GM12864 (cell line): ENCODE measurements around the gene DDC.

ENCODE experiments used
- DNase-seq: peaks from one replicate; pipeline ENCODE4 v3.0.0-alpha.2; 2011; ENCODE audit warnings: low read depth
- H3K4me3 ChIP-seq: 2 replicates; pipeline ENCODE4 v1.5.1; 2011; ENCODE audit warnings: mild to moderate bottlenecking, low read depth, low read length, control low read depth
- CTCF ChIP-seq: IDR thresholded peaks from 2 replicates; pipeline ENCODE4 v1.5.1; 2011; ENCODE audit warnings: low read depth, mild to moderate bottlenecking, moderate library complexity, low read length, control low read depth, inconsistent platforms; ENCODE audit errors: missing control alignments

The DDC gene

GRCh38 chr7:50426280-50427045 lies 138.7 kb downstream of the DDC start:
- TF ChIP-seq CTCF, result no peak

DNA sequence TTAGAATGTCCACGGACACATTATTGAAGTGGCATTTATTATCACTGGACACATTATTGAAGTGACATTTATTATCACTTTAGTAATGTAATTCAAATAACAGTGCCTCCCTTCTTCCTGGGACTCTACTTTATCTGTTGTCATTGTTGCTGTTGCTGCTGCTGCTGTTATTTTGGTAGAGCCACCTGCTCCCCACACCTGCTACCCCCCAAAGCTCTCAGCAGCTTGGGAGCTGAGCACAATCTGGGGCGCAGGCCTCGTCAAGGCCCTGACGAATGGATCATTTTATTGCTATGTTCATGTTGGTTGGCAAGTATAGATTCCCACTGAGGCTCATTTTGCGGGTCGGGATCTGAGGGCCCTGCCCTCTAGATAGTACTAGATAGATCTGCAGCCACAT lies 139.9 kb downstream of the DDC start:
- TF ChIP-seq CTCF, result no peak
- no peak overlapping the region for H3K4me3 ChIP-seq
- no peak for DNase-seq

More at GRCh38 chr7:50426280-50427045, 138.7 kb downstream of the DDC start:
- no peak for DNase-seq
- H3K4me3 ChIP-seq, result no peak overlapping the region

- no peak for TF ChIP-seq CTCF
- DNase-seq, result no peak
- no peak overlapping the region for H3K4me3 ChIP-seq
These were observed 141.3 kb downstream of the DDC start for GRCh38 chr7:50423860-50424259.

- no peak for DNase-seq
- no peak for TF ChIP-seq CTCF
These were observed 142.3 kb downstream of the DDC start for GRCh38 chr7:50422858-50423257.

GRCh38 chr7:50421043-50421442 lies 144.2 kb downstream of the DDC start:
- H3K4me3 ChIP-seq, result no peak overlapping the region
- TF ChIP-seq CTCF, result no peak
- DNase-seq, result no peak

More at GRCh38 chr7:50422858-50423257, 142.3 kb downstream of the DDC start:
- H3K4me3 ChIP-seq, result no peak overlapping the region

DNA sequence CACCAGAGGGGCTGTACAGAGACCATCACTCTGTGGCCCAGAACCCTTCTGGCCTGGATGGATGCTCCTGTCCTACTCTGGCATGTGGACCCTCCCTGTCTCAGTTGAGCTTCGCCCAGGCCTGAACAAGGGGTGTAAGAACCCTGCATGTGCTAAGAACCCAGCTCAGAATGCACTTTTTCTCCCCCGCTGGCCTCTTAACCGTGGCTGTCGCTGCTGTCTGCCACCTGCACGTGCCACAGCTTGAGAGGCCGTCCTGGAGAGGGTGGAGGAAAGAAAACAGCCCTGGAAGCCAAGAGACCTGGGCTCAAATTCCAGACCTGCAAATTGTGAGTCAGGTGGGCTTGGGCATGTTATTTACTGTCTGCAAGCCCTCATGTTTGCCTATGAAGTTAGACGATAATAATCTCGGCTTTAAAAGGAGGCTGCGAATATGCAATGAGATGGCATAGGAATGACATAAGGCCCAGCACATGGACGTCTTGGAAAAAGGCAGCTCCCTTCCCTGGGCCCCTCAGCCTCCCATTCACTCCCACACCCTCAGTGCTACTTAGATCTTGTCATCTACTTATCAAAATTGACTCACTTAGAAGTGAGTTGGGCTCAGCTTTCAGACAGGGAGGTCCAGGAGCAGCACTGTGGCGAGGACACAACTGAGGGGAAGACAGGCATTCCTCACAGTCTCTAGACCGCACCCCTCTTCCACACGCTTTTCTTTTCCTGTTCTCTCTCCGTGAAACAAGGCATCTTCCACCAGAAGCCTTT lies 146.5 kb downstream of the DDC start:
- H3K4me3 ChIP-seq, result no peak overlapping the region
- TF ChIP-seq CTCF, result no peak
- DNase-seq, result no peak

GRCh38 chr7:50418086-50418515 lies 147.1 kb downstream of the DDC start:
- peak; percentile 96 for TF ChIP-seq CTCF
- H3K4me3 ChIP-seq, result no peak overlapping the region
- peak; percentile 56 for DNase-seq
